Measurements from ENCODE around the gene SMG1. TPM values are rescaled to one million over a fixed set of nuclear protein-coding genes. Genes with fewer than 3 reads are reported as not detected.
A peak's percentile ranks its signal among the peaks of the same experiment; 100 is the strongest.

SMG1 gene
- polyA plus RNA-seq, 10 donors, result 32.6 to 55.0 (median 43.2) TPM

DNA sequence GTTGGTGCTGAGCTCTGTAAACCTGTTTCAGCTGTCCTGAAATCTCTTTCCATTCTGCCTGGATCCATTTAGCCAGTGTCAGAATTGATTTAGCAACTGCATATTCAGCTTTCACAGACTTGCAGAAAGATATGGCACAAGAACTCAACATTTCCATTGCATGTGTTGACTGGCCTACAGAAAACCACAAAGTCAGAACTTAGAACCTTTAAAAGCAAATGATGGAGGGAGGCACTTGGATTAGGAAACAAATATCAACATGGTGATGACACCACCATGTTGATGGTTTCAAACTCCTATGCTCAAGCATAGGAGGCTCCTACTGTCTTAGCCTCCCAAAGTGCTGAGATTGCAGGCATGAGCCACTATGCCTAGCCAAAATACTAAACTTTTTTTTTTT is 72.5 kb downstream of the SMG1 start:
- no peak for DNase-seq

DNA sequence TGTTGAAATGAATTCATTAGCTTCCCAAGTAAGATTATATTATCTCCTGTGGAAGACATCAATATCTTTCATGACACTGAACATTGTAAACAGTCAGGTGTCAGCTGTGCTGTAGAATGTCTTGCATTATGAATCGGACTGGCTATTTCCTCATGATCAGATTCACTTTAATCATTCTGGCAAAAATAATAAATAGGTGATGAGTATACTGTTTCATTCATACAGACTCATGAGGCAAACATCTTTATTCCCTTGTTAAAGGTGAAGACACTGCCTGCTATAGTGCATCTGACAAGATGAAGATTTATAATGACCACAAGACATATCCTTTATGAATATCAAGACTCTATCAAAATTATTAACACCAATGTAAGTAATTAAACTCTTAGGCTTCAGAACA is 73.6 kb downstream of the SMG1 start:
- no peak for DNase-seq

DNA sequence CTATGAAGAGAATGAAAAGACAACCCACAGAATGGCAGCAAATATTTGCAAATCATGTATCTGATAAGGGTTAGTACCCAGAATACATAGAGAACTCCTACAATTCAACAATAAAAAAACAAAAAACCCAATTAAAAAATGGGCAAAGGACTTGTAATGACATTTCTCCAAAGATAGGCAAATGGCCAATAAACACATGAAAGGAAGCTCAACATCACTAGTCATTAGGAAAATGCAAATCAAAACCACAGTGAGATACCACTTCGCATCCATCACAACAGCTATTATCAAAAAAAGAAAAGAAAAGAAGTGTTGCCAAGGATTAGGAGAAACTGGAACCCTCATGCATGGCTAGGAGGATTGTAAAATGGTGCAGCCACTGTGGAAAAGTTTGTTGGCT is 79.8 kb downstream of the SMG1 start:
- DNase-seq, result no peak

DNA sequence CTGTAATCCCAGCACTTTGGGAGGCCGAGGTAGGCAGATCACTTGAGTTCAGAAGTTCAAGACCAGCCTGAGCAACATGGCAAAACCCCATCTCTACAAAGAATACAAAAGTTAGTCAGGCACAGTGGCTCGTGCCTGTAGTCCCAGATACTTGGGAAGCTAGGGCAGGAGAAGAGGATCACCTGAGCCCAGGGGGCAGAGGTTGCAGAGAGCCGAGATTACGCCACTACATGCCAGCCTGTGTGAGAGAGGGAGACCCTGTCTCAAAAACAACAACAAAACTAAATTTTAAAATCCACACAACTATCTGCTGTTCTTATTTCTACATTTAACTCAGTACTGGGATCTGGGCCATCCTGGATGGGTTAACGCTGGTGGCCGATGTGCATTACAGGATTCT is 83.6 kb downstream of the SMG1 start:
- DNase-seq, result no peak

DNA sequence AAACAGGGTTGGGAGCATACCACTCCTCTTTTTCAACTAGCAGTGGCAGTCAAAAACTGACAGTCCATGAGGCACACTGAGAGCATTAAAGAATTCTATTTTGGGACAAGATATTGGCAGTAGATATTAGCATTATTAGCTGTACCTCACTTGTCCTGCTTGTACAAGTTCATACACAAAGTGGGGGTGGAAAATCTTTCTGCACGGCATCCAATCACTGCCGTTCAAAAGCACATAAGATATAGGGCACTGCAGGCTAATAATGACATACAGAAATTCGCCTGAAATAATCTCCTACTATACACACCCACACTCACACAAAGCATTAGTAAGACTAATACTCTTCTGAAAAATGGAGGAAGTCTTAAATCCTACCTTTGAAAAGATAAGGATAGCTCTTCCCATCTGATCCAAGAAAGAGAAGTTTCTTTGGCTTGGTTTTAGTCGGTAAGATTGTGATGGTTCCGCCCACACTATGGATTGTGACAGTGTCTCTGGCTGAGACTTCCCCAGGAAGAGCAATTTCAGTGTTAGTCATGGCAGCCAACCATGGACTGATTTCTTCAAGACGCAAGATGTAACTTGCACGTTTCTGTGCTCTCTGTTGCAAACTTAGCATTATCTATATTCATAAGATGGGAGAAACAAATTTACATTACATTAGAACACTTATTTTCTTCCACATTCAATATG is 84.2 kb downstream of the SMG1 start:
- no peak for DNase-seq

DNA sequence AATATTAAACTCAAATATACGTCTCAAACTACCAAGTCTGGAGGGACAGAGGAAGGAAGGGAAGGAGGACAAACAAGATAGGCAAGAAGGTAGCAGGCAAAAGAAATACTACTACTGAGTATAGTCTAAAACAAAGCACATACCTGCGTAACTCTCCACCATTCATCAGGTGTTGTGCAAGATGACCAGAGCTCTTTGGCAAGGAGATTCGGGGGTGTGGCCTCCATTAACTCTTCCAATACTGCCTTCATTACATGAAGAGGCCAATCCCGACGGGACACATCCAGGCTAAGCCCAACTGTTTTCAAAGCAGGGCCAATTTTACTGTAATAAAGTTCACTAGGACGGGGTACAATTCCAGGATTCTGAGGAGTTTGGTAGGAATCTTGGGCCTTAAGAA is 86.7 kb downstream of the SMG1 start:
- no peak for DNase-seq

DNA sequence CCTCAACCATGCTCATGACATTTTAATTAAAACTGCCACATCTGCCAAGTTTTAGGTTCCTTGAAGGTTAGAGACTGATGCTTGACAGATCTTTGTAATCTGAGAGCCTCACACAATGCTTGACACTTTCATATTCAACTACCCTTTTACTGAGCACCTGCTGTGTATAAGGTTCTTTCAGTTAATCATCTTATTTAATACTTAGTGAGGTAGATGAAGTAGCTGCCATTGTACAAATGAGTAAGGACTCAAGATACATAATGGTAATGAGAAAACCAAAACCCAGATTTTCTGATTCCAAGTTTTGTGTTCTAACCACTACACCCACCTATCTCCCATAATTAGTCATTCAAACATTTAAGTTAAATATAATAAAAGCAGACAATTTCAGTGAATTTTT is 89.5 kb downstream of the SMG1 start:
- DNase-seq, result no peak

DNA sequence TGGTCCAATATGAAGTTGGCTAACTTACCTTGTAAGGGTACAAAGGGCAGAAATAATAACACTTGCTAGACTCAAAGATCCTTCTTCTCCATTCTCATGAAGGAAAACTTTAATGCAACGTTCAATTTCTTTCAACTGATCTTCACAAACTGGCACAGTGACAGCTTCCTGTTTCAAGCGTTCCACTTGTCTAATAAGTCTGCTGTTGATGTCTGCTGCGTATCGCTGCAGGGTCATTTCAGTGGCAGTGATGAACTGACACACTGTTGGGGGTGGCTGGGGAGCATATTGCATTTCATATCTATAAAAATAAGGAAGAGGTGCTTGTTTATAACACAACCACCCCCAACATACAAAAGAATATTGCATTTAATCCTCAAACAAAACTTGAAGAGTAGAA is 91.3 kb downstream of the SMG1 start:
- no peak for DNase-seq

DNA sequence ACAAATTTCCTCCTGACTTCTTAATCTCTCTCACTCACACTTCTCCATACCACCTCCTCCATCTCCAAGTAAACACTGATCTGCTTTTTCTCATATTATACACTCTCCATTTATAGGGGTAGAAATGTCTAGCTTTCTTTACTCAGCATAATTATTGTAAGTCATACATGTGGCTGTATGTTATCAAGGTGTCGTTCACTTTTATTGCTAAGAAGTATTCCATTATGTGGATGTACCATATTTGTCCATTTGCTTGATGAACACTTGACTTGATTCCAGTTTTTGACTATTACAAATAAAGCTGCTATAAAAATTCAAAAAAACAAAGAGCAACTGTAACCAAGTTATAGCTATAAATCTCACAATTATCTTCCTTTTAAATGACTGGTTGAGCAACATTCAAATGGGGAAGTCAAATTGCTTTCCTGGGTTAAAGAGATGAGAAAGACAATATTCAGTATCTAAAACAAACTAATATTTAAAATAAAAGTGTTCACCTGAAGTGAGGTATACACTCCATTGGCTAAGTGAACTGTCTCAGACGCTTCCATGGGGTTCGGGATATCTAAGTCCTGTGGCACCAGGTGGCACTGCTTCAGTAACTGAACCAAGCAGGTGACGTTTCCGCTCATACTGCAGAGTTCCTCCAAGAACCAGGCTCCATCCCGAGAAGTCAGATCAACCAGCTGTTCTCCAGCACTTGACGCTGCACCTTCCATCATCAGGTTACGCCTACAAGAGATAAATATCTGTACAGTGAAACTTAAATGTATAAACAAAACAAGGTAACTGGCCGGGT is 92.3 kb downstream of the SMG1 start:
- DNase-seq, result no peak

DNA sequence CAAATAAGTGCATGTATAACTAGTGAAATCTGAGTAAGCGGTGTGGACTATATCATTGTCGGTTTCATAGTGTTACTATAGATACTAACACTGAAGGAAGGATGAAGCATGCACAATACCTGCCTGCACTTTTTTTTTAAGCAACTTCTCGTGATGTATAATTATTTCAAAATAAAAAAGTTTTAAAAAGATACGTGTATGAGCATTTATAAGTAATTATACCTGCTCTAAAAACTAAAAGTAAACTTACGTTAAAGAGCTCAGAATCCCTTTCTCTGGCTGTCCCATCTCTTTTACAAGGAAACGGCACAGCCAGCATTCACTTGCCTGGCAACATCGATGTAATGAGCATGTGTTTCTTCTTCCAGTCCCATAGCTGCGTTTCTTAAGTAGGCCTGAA is 93.6 kb downstream of the SMG1 start:
- no peak for DNase-seq

DNA sequence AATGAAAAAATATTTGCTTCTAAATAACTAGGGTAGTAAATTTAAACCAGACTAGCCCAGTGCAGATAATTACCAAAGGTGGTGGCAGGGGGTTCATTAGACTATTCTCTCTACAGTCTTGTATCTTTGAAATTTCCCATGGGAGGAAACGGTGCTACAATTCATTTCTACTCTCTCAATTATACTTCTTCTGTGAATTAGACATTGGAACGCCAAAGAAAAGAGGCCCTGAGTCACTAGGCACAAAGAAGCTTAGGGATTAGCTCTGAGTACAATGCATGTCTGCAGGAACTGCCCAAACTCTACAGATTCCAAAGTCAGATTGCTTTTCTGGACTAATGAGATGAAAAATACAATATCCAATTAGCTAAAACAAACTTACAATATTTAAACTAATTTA is 94.2 kb downstream of the SMG1 start:
- no peak for DNase-seq

DNA sequence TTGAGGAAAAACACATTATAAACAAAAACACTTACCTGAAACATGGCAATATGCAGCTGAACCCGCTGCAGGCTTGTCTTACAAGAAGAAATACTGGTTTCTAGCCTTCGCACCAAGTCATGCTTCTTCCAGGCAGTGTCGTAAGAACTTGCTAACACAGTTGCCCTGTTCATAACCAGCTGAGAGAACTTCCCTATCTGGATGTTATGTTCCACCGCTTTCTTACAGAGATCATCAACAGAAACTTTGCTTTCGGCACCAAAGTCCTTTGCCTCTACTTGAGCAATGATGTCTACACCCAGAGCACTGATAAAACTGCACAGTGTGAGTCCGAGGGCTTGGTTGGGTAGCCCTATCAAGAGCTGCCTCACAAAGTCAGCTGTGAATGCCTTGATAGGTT is 97.0 kb downstream of the SMG1 start:
- no peak for DNase-seq

DNA sequence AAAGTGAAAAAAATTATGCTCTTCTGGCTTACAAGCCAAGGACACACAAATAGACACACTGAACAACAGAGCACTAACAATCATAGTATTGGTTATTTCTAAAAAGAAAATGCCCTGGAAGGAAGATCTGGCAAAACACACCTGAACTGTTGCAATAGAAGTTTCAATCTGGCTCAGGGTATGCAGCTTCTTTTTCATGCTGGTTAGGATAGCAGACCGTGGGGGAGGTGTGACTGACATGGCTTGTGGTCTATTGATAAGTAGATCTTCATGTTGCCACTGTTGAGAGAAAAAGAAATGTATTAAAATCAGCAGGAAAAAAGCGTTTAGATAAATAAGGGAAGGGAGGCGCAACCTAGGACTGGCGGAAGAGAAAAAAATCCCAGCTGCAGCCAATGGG is 98.3 kb downstream of the SMG1 start:
- no peak for DNase-seq

DNA sequence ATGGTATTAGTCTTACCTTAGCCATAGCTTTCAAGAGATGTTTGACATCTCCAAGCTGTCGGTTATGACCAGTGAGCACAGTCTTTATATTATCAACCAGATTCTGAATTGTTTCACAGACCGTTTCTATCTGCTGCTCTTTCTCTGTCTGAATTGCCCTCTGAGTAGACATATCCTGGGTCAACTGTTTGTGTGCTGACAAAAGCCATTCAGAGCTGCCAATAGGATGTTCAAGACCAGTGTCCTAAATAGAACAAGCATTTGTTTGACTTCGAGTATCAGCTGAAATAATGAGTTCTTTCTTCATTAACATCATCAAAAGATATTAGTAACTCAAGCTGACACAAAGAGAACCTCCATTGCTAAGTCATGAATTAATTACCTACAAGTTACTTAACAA is 109.9 kb downstream of the SMG1 start:
- no peak for DNase-seq

DNA sequence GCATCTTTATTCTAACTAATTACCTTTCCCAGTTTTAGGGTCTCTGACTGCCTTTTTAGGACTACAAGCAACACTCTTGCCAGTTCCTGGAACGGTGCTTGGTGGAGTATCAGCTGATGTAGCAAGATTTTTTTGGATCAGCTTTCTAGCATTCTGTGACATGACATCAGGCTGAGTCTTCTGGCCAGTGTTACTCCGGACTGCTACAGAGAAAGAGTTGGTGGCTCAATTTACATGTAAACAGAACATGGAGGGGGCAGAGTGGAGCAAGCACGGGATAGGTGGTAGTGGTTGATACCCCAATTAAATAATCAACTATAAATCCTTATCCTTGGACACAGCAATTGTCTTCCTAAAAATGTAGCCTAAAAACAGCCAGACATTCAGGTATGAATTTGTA is 114.3 kb downstream of the SMG1 start:
- no peak for DNase-seq

DNA sequence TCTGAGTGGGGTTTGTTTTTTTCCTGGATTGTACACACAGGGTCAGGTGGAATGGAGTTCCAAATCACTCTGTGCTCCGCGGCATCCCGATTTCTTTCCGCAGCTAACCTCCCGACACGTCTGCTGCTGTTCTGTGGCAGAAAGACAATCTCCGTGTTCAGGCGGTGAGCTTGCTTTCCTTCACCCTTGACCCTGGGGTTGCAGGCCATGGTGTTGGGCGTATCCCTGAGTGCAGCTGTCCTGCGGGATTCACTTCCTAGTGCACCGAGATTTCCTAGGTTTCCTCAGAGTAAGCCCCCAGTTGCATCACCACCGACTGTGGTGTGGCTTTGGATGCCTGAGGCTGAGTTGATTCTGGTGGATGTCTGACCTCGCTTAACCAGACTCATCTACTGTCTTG is 117.0 kb downstream of the SMG1 start:
- no peak for DNase-seq

DNA sequence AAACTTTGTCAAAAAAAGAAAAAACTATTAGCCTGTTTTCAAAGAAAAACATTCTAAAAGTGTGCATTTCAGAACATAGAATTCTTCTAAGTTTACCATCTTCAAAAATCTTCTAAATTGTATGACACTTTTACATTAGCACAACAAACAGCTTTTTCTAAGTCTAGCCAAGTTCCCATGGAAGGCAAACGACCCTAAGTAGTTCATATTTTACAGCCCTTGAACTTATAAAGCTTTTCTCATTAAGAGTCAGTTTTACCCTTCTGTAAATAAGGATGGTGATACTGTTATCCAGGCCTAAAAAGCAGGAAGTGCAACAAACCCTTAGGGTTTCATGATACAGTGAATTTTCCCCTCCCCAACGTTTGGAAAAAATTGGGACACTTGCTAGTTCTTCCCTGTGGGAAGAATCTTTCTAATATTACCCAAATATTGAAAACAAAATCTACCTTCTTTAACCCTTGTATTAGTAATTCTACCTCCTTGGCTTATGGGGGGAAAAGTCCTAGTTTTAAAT is 120.9 kb downstream of the SMG1 start:
- no peak for DNase-seq

DNA sequence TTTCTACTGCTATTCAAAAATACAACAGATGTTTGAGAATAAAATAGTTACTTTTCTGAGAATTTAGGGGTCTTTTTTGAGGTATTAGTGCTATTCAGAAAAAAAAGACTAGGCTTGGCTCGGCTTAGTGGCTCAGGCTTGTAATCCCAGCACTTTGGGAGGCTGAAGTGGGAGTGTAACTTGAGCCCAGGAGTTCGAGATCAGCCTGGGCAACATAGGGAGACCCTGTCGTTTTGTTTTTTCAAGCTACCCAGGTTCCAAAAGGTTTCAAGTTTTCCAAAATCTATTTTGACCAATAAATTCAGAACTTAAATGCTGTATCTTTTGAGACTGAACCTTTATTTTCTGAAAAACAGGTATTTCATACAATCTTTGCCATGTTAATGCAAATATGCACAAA is 121.7 kb downstream of the SMG1 start:
- DNase-seq, result no peak

DNA sequence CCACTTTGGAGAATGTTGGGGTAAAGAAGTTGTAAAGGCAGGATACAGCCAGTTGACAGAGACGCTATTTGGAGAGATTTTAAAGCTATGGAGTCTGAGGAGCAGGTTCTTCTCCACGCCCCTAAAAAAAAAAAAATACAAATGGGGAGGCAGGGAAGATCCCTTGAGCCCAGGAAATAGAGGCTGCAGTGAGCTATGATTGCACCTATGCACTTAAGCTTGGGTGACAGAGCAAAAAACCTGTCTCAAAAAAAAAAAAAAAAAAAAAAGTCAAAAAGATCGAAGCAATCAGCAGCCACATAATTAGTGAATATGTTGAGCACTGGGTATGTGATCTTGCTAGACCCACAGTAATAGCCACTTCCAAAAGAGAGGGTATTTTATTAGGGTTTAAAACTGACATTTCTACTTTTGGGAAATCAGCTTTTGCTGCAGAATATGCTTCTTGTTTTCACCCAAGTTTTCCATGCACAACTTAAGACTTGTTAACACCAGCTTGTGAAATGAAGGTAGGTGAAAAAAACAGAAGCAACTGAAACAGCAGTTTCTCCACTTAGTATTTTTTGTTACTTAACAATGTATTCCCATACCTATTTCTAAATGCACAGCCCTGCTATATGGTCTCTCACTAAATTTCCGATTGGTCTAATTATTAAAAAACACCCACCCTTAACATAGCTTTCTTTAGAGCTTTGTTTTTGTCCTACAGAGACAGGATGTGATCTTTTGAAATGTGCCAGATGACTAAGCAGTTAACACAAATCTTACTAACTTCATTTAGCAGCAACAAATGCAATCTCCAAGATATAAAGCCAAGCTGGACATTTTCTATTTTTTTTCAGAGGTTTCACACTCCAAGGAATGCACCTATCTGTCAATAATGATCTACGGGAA is 122.4 kb downstream of the SMG1 start:
- no peak for DNase-seq

DNA sequence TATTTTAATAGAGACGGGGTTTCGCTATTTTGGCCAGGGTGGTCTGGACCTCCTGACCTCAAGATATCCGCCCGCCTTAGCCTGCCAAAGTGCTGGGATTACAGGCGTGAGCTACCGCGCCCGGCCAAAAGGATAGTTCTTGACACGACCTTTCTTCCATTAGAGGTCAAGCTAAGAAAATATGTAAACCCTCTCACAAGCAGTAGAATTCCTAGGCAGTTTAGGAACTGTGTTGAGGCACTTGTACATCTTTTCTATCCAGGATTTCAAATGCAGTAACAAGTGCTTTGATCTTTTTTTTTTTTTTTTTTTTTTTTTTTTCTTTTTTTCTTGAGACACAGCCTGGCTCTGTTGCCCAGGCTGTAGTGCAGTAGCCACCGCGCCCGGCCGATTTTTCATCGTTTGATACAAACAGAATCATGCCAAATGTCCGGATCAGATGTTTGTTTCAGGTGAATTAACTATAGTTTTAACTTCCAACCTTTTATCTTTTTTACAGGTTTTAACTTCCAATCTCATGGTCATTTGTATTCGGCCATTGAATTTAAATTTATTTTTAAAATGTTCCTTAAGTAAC is 123.4 kb downstream of the SMG1 start:
- no peak for DNase-seq

DNA sequence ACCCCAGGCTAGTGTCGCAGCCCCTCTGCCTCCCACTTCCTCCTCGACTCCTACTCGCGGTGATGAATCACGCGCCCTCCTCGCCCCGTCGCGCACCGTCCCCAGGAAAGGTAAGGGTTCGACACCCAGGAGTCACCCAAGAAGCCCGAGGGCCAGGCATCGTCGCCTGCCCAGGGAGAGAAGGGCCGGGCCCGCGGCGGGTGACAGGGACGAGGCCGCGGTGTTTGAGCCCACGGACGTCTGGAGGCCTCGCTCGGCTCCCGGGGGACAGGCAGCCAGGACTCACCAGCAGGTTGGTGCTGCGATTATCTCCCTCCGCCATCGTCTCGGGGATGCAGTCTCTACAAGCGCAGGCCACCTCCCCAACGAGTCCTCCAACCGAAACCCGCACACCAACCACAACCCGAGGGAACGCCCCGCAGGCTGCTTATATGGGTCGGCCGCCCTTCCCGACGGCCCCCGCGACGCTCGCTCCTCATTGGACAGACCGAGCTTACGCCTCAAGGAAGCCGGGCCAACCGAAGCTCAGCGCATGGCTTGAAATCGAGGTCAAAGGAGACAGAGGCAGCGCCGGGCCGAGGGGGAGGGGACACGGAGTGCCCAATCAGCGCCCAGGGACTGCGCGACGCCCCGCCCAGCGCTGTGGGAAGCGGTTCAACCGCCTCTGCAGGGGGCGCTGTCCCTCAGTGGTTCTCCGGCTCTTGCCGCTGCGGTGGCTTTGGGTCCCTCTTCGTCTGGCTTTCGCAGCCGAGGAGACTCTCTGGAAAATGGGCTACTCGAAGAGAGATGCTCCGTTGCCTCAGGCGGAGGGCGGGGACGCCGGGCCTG is 124.8 kb downstream of the SMG1 start, which contains the start of gene ARL6IP1:
TSS of gene ARL6IP1 (minus strand) at position 405 of the 828 bp plus-strand sequence. CDS start at position 322, 83 bp downstream.
- peak; percentile 100 for DNase-seq
